Measurements from ENCODE around the gene ADAMTS12.

DNA sequence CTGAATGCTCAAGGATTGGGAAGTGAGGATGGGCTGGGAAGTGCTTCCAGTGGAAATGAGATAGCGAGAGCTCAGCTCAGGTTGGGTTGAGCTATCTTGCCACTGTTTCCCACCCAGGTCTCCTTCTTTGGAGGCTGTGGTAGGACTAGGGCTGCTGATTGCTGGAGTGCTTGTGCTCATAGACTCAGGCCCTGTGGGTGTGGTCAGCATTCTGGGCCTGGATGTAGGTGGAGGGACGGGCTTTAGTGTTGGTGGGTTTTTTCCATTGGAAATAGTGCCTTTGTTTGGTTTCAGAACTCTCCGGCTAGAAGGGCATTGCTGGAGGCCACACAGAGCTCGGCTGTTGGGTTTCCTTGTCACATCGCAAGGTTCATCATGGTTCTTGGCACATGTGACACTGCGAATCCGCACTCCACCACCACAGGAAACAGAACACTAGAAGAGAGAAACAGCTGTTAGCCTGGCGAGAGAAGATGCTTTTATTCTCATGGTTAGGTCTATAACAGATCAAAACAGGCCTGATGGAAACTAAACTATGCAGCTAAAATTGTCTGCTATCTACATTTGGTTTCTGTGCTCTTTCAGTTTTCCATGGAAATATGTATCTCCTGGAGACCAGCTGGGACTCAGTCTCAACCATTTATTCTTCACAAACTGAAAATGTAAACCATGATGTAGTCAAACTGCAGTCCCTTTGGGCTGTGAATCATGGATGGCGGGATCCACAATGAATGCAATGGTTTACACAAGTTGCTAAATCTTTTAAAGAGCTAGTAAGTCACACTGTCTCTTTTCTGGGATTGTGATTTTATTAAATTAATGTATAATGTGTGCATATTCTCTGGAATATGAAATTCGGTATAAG, 314.8 kb downstream of the ADAMTS12 start:
- TF ChIP-seq, protein P1, sequence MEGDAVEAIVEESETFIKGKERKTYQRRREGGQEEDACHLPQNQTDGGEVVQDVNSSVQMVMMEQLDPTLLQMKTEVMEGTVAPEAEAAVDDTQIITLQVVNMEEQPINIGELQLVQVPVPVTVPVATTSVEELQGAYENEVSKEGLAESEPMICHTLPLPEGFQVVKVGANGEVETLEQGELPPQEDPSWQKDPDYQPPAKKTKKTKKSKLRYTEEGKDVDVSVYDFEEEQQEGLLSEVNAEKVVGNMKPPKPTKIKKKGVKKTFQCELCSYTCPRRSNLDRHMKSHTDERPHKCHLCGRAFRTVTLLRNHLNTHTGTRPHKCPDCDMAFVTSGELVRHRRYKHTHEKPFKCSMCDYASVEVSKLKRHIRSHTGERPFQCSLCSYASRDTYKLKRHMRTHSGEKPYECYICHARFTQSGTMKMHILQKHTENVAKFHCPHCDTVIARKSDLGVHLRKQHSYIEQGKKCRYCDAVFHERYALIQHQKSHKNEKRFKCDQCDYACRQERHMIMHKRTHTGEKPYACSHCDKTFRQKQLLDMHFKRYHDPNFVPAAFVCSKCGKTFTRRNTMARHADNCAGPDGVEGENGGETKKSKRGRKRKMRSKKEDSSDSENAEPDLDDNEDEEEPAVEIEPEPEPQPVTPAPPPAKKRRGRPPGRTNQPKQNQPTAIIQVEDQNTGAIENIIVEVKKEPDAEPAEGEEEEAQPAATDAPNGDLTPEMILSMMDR (IDR thresholded peaks at IDR 0.05), result no peak
- no peak for TF ChIP-seq POLR2A (IDR thresholded peaks at IDR 0.05)

Data from lower leg skin (tissue), 3 donors.